Liver (tissue), 9 donors: ENCODE results near the gene PLS3. TPM values are rescaled to one million over a fixed set of nuclear protein-coding genes. Genes with fewer than 3 reads are reported as not detected.

ENCODE experiments used
- DNase-seq: peaks from one replicate; pipeline ENCODE4 v3.0.0-alpha.2; 2017; ENCODE audit warnings: low spot score
- H3K27ac ChIP-seq, 2 donors: one replicate each; pipeline ENCODE4 v1.7.0; 2013; ENCODE audit warnings: inconsistent platforms in 2 of 2, low read length in 2 of 2, control low read depth in 1 of 2, low read depth in 1 of 2, mild to moderate bottlenecking in 1 of 2
- H3K27me3 ChIP-seq, 4 donors: one replicate each; pipeline versions ENCODE4 v1.6.1 to v1.7.0; 2013; ENCODE audit warnings: low read length in 3 of 4, inconsistent platforms in 1 of 4, mild to moderate bottlenecking in 1 of 4, moderate library complexity in 1 of 4; ENCODE audit not compliant: control insufficient read depth in 4 of 4, insufficient read depth in 4 of 4
- H3K36me3 ChIP-seq, 4 donors: one replicate each; pipeline versions ENCODE4 v1.6.1 to v1.7.0; 2013; ENCODE audit warnings: low read length in 3 of 4, mild to moderate bottlenecking in 3 of 4, low read depth in 1 of 4, moderate library complexity in 1 of 4; ENCODE audit not compliant: control insufficient read depth in 4 of 4, insufficient read depth in 3 of 4
- H3K4me1 ChIP-seq, 4 donors: one replicate each; pipeline versions ENCODE4 v1.6.1 to v1.7.0; 2013; ENCODE audit warnings: low read length in 3 of 4, mild to moderate bottlenecking in 3 of 4, moderate library complexity in 1 of 4; ENCODE audit not compliant: control insufficient read depth in 4 of 4, insufficient read depth in 4 of 4
- H3K4me3 ChIP-seq, 3 donors: one replicate each; pipeline versions ENCODE4 v1.6.1 to v1.7.0; 2013; ENCODE audit warnings: low read length in 3 of 3, control low read depth in 1 of 3, low read depth in 1 of 3, mild to moderate bottlenecking in 1 of 3
- H3K9ac ChIP-seq, 2 donors: one replicate each; pipeline ENCODE4 v1.7.0; 2013; ENCODE audit warnings: low read length in 2 of 2, mild to moderate bottlenecking in 2 of 2, moderate library complexity in 2 of 2, control low read depth in 1 of 2, low read depth in 1 of 2
- H3K9me3 ChIP-seq, 4 donors: one replicate each; pipeline versions ENCODE4 v1.6.1 to v1.7.0; 2013; ENCODE audit warnings: low read length in 3 of 4; ENCODE audit not compliant: control insufficient read depth in 4 of 4
- EGR1 ChIP-seq, 2 donors: IDR thresholded peaks; 2 replicates each; pipeline ENCODE4 v1.6.1; 2016 to 2018; ENCODE audit warnings: antibody characterized with exemption in 2 of 2, low read depth in 2 of 2
- FOXA1 ChIP-seq: IDR thresholded peaks from 2 replicates; pipeline ENCODE4 v1.6.1; 2016; ENCODE audit warnings: antibody characterized with exemption
- GABPA ChIP-seq, 2 donors: IDR thresholded peaks in 1 of 2; conservative IDR thresholded peaks in 1 of 2; 2 replicates each; pipeline ENCODE4 v1.6.1; 2016; ENCODE audit warnings: antibody characterized with exemption in 2 of 2, mild to moderate bottlenecking in 1 of 2, moderate library complexity in 1 of 2
- HNF4A ChIP-seq, 2 donors: conservative IDR thresholded peaks; 2 replicates each; pipeline ENCODE4 v1.6.1; 2016; ENCODE audit warnings: antibody characterized with exemption in 2 of 2, mild to moderate bottlenecking in 2 of 2
- HNF4G ChIP-seq: IDR thresholded peaks from 2 replicates; pipeline ENCODE4 v1.6.1; 2016; ENCODE audit warnings: antibody characterized with exemption
- JUND ChIP-seq, 2 donors: IDR thresholded peaks; 2 replicates each; pipeline ENCODE4 v1.6.1; 2016; ENCODE audit warnings: antibody characterized with exemption in 2 of 2
- NR2F2 ChIP-seq: IDR thresholded peaks from 2 replicates; pipeline ENCODE4 v1.6.1; 2016; ENCODE audit warnings: antibody characterized with exemption
- RXRA ChIP-seq, 2 donors: IDR thresholded peaks; 2 replicates each; pipeline ENCODE4 v1.6.1; 2017 to 2018; ENCODE audit warnings: antibody characterized with exemption in 2 of 2, mild to moderate bottlenecking in 1 of 2
- SP1 ChIP-seq: IDR thresholded peaks from 2 replicates; pipeline ENCODE4 v1.6.1; 2018; ENCODE audit warnings: antibody characterized with exemption, mild to moderate bottlenecking
- YY1 ChIP-seq: IDR thresholded peaks from 2 replicates; pipeline ENCODE4 v1.6.1; 2016; ENCODE audit warnings: antibody characterized with exemption, mild to moderate bottlenecking
- WGBS: extraction: QIAGEN DNeasy Blood & Tissue Kit; methylation state at CpG from one replicate; pipeline ENCODE4 v1.1.7; 2013; 5-methylcytosine and 5-hydroxymethylcytosine counted together
- polyA plus RNA-seq, 2 donors: library from polyadenylated mRNA; stranded (reverse) in 1 of 2; unstranded in 1 of 2; fragments of 200-250 nt in 1 of 2; fragments of >200 nt in 1 of 2; fragmentation: Nextera tagmentation in 1 of 2; extraction: Ambion mirVana in 1 of 2; gene quantifications; one replicate each; pipeline versions ENCODE4 v1.2.1 to v1.2.3, GENCODE V29; 2013 to 2015
- total RNA-seq, 2 donors: library from RNA; depleted of rRNA; stranded (reverse); fragments of >200 nt; gene quantifications; one replicate each; pipeline ENCODE4 v1.2.3, GENCODE V29; 2014
- TF ChIP-seq, protein P1 (sequence below): fragments of 150-350 bp; IDR thresholded peaks from 2 replicates; pipeline ENCODE4 v1.5.1; 2017; ENCODE audit warnings: improper control_type of control experiment, low read depth, low read length; ENCODE audit not compliant: missing input control
- TF ChIP-seq, protein P2 (sequence below): IDR thresholded peaks from 2 replicates; pipeline ENCODE4 v1.6.1; 2016; ENCODE audit warnings: antibody characterized with exemption
- TF ChIP-seq, protein P3 (sequence below): IDR thresholded peaks from 2 replicates; pipeline ENCODE4 v1.6.1; 2016; ENCODE audit warnings: antibody characterized with exemption
- TF ChIP-seq, protein P4 (sequence below): IDR thresholded peaks from 2 replicates; pipeline ENCODE4 v1.6.1; 2016; ENCODE audit warnings: antibody characterized with exemption
- donor health status: healthy.
- donor health status: healthy.
- donor health status: healthy.
- donor health status: healthy.
- donor health status: healthy.

PLS3 gene
- total and polyA plus RNA-seq, 4 donors, result 56.3 to 119 (median 71.6) TPM

DNA sequence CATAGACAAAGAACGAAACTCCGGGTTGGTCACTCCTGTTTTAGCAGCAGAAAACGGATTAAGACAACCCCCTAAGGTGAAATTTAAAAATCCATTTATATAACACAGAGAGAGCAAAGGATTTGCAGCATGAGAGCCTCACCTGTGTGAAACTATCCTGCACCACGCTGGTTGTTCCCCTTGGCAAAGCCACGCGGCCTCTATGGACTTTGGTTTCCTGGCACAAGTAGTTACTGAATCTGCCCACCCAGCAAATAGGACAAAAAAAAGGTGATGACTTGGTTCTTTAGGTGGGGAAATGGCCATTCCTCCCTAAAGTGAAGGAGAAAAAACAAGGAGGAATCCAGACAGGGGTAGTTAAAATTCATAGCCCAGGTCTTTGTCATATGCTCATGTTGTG, 133.1 kb downstream of the PLS3 start:
- no peaks in the 10 kb centered on the region for H3K36me3 ChIP-seq
- H3K27ac ChIP-seq, result no peak overlapping the region
- no peak overlapping the region for H3K4me3 ChIP-seq
- no peaks in the 10 kb centered on the region for H3K27me3 ChIP-seq
- H3K9me3 ChIP-seq, result no peaks in the 10 kb centered on the region
- 16% methylated on average over 6 of the region's 6 CpGs for WGBS
- no peak for DNase-seq
- TF ChIP-seq, protein P1, sequence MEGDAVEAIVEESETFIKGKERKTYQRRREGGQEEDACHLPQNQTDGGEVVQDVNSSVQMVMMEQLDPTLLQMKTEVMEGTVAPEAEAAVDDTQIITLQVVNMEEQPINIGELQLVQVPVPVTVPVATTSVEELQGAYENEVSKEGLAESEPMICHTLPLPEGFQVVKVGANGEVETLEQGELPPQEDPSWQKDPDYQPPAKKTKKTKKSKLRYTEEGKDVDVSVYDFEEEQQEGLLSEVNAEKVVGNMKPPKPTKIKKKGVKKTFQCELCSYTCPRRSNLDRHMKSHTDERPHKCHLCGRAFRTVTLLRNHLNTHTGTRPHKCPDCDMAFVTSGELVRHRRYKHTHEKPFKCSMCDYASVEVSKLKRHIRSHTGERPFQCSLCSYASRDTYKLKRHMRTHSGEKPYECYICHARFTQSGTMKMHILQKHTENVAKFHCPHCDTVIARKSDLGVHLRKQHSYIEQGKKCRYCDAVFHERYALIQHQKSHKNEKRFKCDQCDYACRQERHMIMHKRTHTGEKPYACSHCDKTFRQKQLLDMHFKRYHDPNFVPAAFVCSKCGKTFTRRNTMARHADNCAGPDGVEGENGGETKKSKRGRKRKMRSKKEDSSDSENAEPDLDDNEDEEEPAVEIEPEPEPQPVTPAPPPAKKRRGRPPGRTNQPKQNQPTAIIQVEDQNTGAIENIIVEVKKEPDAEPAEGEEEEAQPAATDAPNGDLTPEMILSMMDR, result no peak
- TF ChIP-seq HNF4G, result peak; percentile 12
- TF ChIP-seq EGR1 (IDR thresholded peaks at IDR 0.05; ENCODE audit: low read depth in 2 of 2), result no peak
- peak; percentile 67 to 70 for TF ChIP-seq HNF4A (conservative IDR thresholded peaks at IDR 0.05)
- TF ChIP-seq SP1, result peak; percentile 25
- no peak for TF ChIP-seq GABPA (IDR thresholded peaks at IDR 0.05 in 1 of 2, conservative IDR thresholded peaks at IDR 0.05 in 1 of 2)
- TF ChIP-seq, protein P2, sequence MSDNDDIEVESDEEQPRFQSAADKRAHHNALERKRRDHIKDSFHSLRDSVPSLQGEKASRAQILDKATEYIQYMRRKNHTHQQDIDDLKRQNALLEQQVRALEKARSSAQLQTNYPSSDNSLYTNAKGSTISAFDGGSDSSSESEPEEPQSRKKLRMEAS, result peak; percentile 34
- TF ChIP-seq, protein P3, sequence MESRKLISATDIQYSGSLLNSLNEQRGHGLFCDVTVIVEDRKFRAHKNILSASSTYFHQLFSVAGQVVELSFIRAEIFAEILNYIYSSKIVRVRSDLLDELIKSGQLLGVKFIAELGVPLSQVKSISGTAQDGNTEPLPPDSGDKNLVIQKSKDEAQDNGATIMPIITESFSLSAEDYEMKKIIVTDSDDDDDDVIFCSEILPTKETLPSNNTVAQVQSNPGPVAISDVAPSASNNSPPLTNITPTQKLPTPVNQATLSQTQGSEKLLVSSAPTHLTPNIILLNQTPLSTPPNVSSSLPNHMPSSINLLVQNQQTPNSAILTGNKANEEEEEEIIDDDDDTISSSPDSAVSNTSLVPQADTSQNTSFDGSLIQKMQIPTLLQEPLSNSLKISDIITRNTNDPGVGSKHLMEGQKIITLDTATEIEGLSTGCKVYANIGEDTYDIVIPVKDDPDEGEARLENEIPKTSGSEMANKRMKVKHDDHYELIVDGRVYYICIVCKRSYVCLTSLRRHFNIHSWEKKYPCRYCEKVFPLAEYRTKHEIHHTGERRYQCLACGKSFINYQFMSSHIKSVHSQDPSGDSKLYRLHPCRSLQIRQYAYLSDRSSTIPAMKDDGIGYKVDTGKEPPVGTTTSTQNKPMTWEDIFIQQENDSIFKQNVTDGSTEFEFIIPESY, result no peak
- no peak overlapping the region for H3K9ac ChIP-seq
- H3K4me1 ChIP-seq, result peaks cover 0 to 9% (median 3%) of the 10 kb centered on the region in 4 donors

DNA sequence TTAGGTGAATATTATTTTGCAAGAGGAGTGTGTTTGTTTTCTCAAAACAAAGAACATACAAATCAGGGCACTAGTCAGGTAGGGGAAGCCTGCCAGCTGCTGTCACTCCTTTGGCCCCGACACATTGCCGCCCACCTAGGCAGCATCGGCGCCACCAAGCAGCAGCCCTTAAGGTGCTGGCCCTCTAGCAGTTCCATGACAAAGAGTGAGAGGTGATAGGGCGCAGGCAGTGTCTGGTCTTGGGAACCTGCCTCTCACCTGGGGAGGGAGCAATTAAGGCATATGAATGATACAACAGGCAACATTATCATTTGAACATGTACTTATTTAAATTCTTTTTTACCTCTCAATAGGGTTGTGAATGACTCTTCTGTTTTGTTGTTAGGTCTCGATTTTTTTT, 135.1 kb downstream of the PLS3 start:
- DNase-seq, result no peak
- 58% methylated on average over 6 of the region's 6 CpGs for WGBS

DNA sequence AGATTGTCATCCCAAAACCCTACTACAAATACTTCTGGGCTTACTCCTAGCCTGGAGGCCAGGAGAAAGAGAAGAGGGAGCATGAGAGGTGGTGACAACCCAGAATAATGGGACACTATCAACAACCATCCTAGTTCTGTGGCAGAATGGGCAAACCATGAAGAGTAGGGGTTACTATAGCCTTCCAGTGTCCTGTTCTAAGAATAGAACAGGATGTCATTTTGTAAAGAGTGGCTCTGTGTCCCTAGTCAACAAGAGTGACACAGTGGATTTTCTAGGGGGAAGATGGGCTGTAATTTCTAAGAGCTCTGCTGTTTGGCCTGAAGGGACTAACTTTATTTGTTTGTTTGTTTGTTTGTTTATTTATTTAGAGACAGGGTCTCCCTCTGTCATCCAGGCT, 136.0 kb downstream of the PLS3 start:
- Histone ChIP-seq H3K27ac (no peak overlapping the region), H3K4me1 (peaks cover 0 to 9% (median 3%) of the 10 kb centered on the region in 4 donors), H3K36me3 (no peaks in the 10 kb centered on the region), H3K27me3 (no peaks in the 10 kb centered on the region), H3K9me3 (no peaks in the 10 kb centered on the region), H3K4me3 (no peak overlapping the region), H3K9ac (no peak overlapping the region)
- no peak for DNase-seq
- TF ChIP-seq NR2F2 (no peak), YY1 (no peak), HNF4A (conservative IDR thresholded peaks at IDR 0.05) (no peak), EGR1 (IDR thresholded peaks at IDR 0.05; ENCODE audit: low read depth in 2 of 2) (no peak), FOXA1 (no peak), RXRA (IDR thresholded peaks at IDR 0.05) (no peak), JUND (IDR thresholded peaks at IDR 0.05) (no peak)
- TF ChIP-seq, protein P4, sequence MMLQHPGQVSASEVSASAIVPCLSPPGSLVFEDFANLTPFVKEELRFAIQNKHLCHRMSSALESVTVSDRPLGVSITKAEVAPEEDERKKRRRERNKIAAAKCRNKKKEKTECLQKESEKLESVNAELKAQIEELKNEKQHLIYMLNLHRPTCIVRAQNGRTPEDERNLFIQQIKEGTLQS, result no peak
- TF ChIP-seq, protein P1, result no peak
- TF ChIP-seq, protein P3, result no peak
- TF ChIP-seq, protein P2, result no peak

More for the DNA sequence above, 135.1 kb downstream of the PLS3 start:
- Histone ChIP-seq H3K4me3 (no peak overlapping the region), H3K9me3 (no peaks in the 10 kb centered on the region), H3K27ac (no peak overlapping the region), H3K27me3 (no peaks in the 10 kb centered on the region), H3K36me3 (no peaks in the 10 kb centered on the region), H3K4me1 (peaks cover 0 to 9% (median 3%) of the 10 kb centered on the region in 4 donors), H3K9ac (no peak overlapping the region)
- TF ChIP-seq, protein P3, result no peak
